Psoas muscle (tissue), 8 donors: ENCODE measurements around the gene YBX3. TPM values are rescaled to one million over a fixed set of nuclear protein-coding genes. Genes with fewer than 3 reads are reported as not detected.
A peak's percentile ranks its signal among the peaks of the same experiment; 100 is the strongest.

ENCODE experiments used
- ATAC-seq, 4 donors: fragments of 200-7000 bp; cut with Tn5 transposase; one replicate each; pipeline ENCODE4 v1.9.1; 2020; ENCODE audit warnings: moderate library complexity in 3 of 4, mild to moderate bottlenecking in 2 of 4
- DNase-seq, 2 donors: peaks; one replicate each; pipeline ENCODE4 v3.0.0-alpha.2; 2020
- H3K27ac ChIP-seq: fragments of 200-600 bp; one replicate; pipeline ENCODE4 v1.8.0; 2022
- H3K27me3 ChIP-seq, 3 donors: fragments of 200-600 bp in 1 of 3; one replicate each; pipeline versions ENCODE4 v1.6.1 to v1.8.0; 2013 to 2022; ENCODE audit warnings: low read length in 2 of 3, mild to moderate bottlenecking in 2 of 3, moderate library complexity in 1 of 3; ENCODE audit not compliant: insufficient read depth in 3 of 3
- H3K36me3 ChIP-seq, 2 donors: fragments of 200-600 bp in 1 of 2; one replicate each; pipeline versions ENCODE4 v1.6.1 to v1.8.0; 2013 to 2022; ENCODE audit warnings: low read depth in 1 of 2, mild to moderate bottlenecking in 1 of 2, moderate library complexity in 1 of 2; ENCODE audit not compliant: insufficient read depth in 1 of 2
- H3K4me1 ChIP-seq: fragments of 200-600 bp; one replicate; pipeline ENCODE4 v1.8.0; 2022
- H3K4me3 ChIP-seq: fragments of 200-600 bp; one replicate; pipeline ENCODE4 v1.8.0; 2022; ENCODE audit warnings: mild to moderate bottlenecking
- H3K9me3 ChIP-seq: fragments of 200-600 bp; one replicate; pipeline ENCODE4 v1.8.0; 2022
- CTCF ChIP-seq: fragments of 200-600 bp; IDR thresholded peaks from one replicate; pipeline ENCODE4 v1.8.0; 2022; ENCODE audit warnings: antibody characterized with exemption
- WGBS, 3 donors: extraction: QIAGEN DNeasy Blood & Tissue Kit; methylation state at CpG; one replicate each; pipeline versions ENCODE4 v1.1.6 to v1.1.7; 2013; 5-methylcytosine and 5-hydroxymethylcytosine counted together
- intact Hi-C, 2 donors: fragments of 100-400 bp; cut with DNase I; formaldehyde crosslinking; loops; one replicate each; pipeline versions ENCODE4 v1.11.0 to v1.14.2; 2022
- polyA plus RNA-seq, 3 donors: library from polyadenylated mRNA; stranded (reverse); fragments of 200-250 nt; gene quantifications; one replicate each; pipeline ENCODE4 v1.2.3, GENCODE V29; 2013
- total RNA-seq, 4 donors: library from RNA; stranded (reverse); fragmentation: NEBNext Ultra II Directional in 2 of 4; extraction: Animal tissue kit (Norgen Biotek cat#: 25700) in 2 of 4; gene quantifications; one replicate each; pipeline versions ENCODE4 v1.2.1 to v1.2.4, GENCODE V29; 2021 to 2023
- donor health status: healthy with polysubstance abuse.
- donor health status: DM: no; HTN: no; CAD: no; lungs with moderate emphysema.
- donor health status: Bipolar disorder and iron deficiency.
- donor health status: healthy.
- donor health status: DM: yes; HTN: yes; CAD: no.
- donor health status: DM: no; HTN: no; CAD: no.
- donor health status: DM: no; HTN: no; CAD: no.
- donor health status: DM: yes; HTN: yes; CAD: no.

The YBX3 gene
- total and polyA plus RNA-seq, 7 donors, result 2,735 to 6,125 (median 4,885) TPM

GRCh38 chr12:10697156-10697555 is 26.0 kb downstream of the YBX3 start:
- Histone ChIP-seq H3K9me3 (no peaks in the 10 kb centered on the region), H3K4me3 (no peak overlapping the region), H3K36me3 (peaks cover 12 to 58% of the 10 kb centered on the region in 2 donors), H3K27ac (peak overlapping the region; percentile 5), H3K4me1 (peaks cover 8% of the 10 kb centered on the region), H3K27me3 (no peaks in the 10 kb centered on the region)
- no peak for TF ChIP-seq CTCF
- intact Hi-C loops, result no loop called here
- DNase-seq (no peak), ATAC-seq (peak; percentile 4 to 19 (median 9))
- 90 to 94% (median 92%) methylated on average over 2 of the region's 2 CpGs for WGBS, 3 donors

GRCh38 chr12:10690906-10691305 is 32.2 kb downstream of the YBX3 start:
- Histone ChIP-seq H3K9me3 (no peaks in the 10 kb centered on the region), H3K4me3 (no peak overlapping the region), H3K27ac (peak overlapping the region; percentile 23), H3K4me1 (peaks cover 10% of the 10 kb centered on the region), H3K36me3 (no peaks in the 10 kb centered on the region), H3K27me3 (no peaks in the 10 kb centered on the region)
- TF ChIP-seq CTCF, result no peak
- DNase-seq (no peak), ATAC-seq (peak in 3 of 4 donors; percentile 26 to 48 (median 31))
- 63 to 70% (median 67%) methylated on average over 2 of the region's 2 CpGs for WGBS, 3 donors
- intact Hi-C loops, result no loop called here

- peak; percentile 32 to 63 (median 48) for ATAC-seq
- Histone ChIP-seq H3K9me3 (no peaks in the 10 kb centered on the region), H3K27ac (no peak overlapping the region), H3K4me3 (no peak overlapping the region), H3K4me1 (peaks cover 10% of the 10 kb centered on the region), H3K27me3 (no peaks in the 10 kb centered on the region), H3K36me3 (no peaks in the 10 kb centered on the region)
- WGBS, 3 donors, result 30 to 62% (median 33%) methylated on average over 2 of the region's 2 CpGs
- intact Hi-C loops, result no loop called here
- no peak for DNase-seq
- TF ChIP-seq CTCF, result no peak
Measured at GRCh38 chr12:10689146-10689545, 34.0 kb downstream of the YBX3 start.

- ATAC-seq (no peak), DNase-seq (no peak)
- Histone ChIP-seq H3K36me3 (no peaks in the 10 kb centered on the region), H3K4me3 (no peak overlapping the region), H3K27ac (no peak overlapping the region), H3K9me3 (no peaks in the 10 kb centered on the region), H3K4me1 (peaks cover 10% of the 10 kb centered on the region), H3K27me3 (no peaks in the 10 kb centered on the region)
- no peak for TF ChIP-seq CTCF
- intact Hi-C loops, result no loop called here
- 86 to 93% (median 92%) methylated on average over 1 of the region's 1 CpG for WGBS, 3 donors
Measured at GRCh38 chr12:10688042-10688441, 35.1 kb downstream of the YBX3 start.
